Central memory CD8-positive, alpha-beta T cell (primary cell): ENCODE measurements around the gene BMPR1A.
"Not testable (repeated sequence)": the region's sequence is repeated elsewhere in the genome, so short reads cannot be mapped to it uniquely, and the experiment has no call there.

Source experiments
- ATAC-seq: fragments of 150-1000 bp; cut with Tn5 transposase; replicated peaks from 2 replicates; pipeline ENCODE4 v1.10.0; 2022; ENCODE audit warnings: mild to moderate bottlenecking, moderate FRiP score, moderate number of reproducible peaks; ENCODE audit not compliant: poor library complexity, severe bottlenecking; ENCODE audit errors: extremely low read depth
- DNase-seq, 2 donors: peaks; one replicate each; pipeline ENCODE4 v3.0.0; 2021; ENCODE audit warnings: low spot score in 2 of 2
- H3K27ac Mint-ChIP-seq: one replicate; pipeline ENCODE4 v1.8.0; 2022; ENCODE audit warnings: low read depth, mild to moderate bottlenecking, moderate library complexity, mixed read lengths
- H3K27me3 Mint-ChIP-seq: one replicate; pipeline ENCODE4 v1.8.0; 2022; ENCODE audit warnings: mixed read lengths
- H3K36me3 Mint-ChIP-seq: one replicate; pipeline ENCODE4 v1.8.0; 2022; ENCODE audit warnings: mild to moderate bottlenecking, moderate library complexity, mixed read lengths; ENCODE audit not compliant: insufficient read depth
- H3K4me1 Mint-ChIP-seq: one replicate; pipeline ENCODE4 v1.8.0; 2022; ENCODE audit warnings: mixed read lengths
- H3K4me3 Mint-ChIP-seq: one replicate; pipeline ENCODE4 v1.8.0; 2022; ENCODE audit warnings: mild to moderate bottlenecking, moderate library complexity, mixed read lengths
- H3K9me3 Mint-ChIP-seq: one replicate; pipeline ENCODE4 v1.8.0; 2022; ENCODE audit warnings: mixed read lengths

The BMPR1A gene

GRCh38 chr10:86734207-86734988 is 22.0 kb upstream of the BMPR1A start:
- H3K4me1 Mint-ChIP-seq, result no peaks in the 10 kb centered on the region
- no peak for ATAC-seq
- H3K36me3 Mint-ChIP-seq, result no peaks in the 10 kb centered on the region

GRCh38 chr10:86735278-86735677 is 21.1 kb upstream of the BMPR1A start:
- H3K4me1 Mint-ChIP-seq, H3K36me3 Mint-ChIP-seq, H3K4me3 Mint-ChIP-seq, H3K9me3 Mint-ChIP-seq, H3K27ac Mint-ChIP-seq, ATAC-seq, DNase-seq, H3K27me3 Mint-ChIP-seq: not testable (repeated sequence)

More at GRCh38 chr10:86734207-86734988, 22.0 kb upstream of the BMPR1A start:
- Mint-ChIP-seq H3K27me3 (no peaks in the 10 kb centered on the region), H3K4me3 (no peak overlapping the region), H3K9me3 (no peaks in the 10 kb centered on the region), H3K27ac (no peak overlapping the region)
- no peak for DNase-seq

- no peak overlapping the region for H3K27ac Mint-ChIP-seq
- peaks cover 17% of the 10 kb centered on the region for H3K27me3 Mint-ChIP-seq
- no peak overlapping the region for H3K4me3 Mint-ChIP-seq
- H3K9me3 Mint-ChIP-seq, result no peaks in the 10 kb centered on the region
- H3K4me1 Mint-ChIP-seq, result no peaks in the 10 kb centered on the region
- DNase-seq (no peak), ATAC-seq (no peak)
- no peaks in the 10 kb centered on the region for H3K36me3 Mint-ChIP-seq
Measured at GRCh38 chr10:86742230-86742629, 14.2 kb upstream of the BMPR1A start.

GRCh38 chr10:86744067-86744725 is 12.2 kb upstream of the BMPR1A start:
- no peak overlapping the region for H3K4me3 Mint-ChIP-seq
- H3K36me3 Mint-ChIP-seq, result no peaks in the 10 kb centered on the region
- no peaks in the 10 kb centered on the region for H3K4me1 Mint-ChIP-seq
- H3K9me3 Mint-ChIP-seq, result no peaks in the 10 kb centered on the region
- DNase-seq (no peak), ATAC-seq (no peak)
- H3K27me3 Mint-ChIP-seq, result peaks cover 17% of the 10 kb centered on the region
- H3K27ac Mint-ChIP-seq, result no peak overlapping the region

DNA sequence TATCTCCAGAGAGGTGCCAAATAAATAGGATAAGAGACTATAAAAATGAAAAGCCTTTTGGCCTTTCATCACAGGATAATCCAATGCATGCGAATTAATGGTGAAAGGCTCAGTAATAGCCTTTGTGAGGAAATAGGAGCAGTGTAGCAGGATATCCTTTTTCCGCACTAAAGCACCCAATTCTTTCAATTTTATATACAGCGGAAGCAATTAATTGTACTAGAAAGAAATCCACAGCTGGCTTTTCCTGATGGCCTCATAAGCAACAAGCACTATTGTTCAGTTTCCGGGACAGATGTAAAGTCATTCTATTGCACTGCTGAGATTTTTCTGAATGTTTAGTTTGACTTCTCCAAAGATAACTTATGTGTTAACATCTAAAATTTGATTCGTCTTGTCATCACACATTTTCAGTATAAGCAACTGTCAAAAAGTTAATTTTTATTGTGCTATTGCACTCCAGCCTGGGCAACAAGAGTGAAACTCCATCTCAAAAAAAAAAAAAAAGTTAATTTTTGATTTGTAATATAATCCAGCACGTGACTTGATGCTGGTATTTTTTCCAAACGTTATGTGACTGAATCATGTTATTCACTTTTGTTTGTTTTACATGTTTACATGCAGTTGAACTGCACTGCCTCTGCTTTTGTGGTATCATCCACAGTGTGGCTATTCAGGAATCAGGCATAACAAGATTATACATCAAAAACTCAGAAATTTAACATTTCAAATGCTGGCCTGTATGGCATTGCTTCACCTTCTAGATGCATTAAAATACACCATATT is 8.4 kb upstream of the BMPR1A start:
- Mint-ChIP-seq H3K27me3 (no peaks in the 10 kb centered on the region), H3K27ac (no peak overlapping the region), H3K4me1 (no peaks in the 10 kb centered on the region), H3K4me3 (no peak overlapping the region), H3K36me3 (no peaks in the 10 kb centered on the region), H3K9me3 (no peaks in the 10 kb centered on the region)
- no peak for DNase-seq
- ATAC-seq, result no peak

- no peaks in the 10 kb centered on the region for H3K9me3 Mint-ChIP-seq
- no peak overlapping the region for H3K4me3 Mint-ChIP-seq
- H3K27ac Mint-ChIP-seq, result no peak overlapping the region
- no peaks in the 10 kb centered on the region for H3K36me3 Mint-ChIP-seq
- DNase-seq (no peak), ATAC-seq (no peak)
- no peaks in the 10 kb centered on the region for H3K27me3 Mint-ChIP-seq
- no peaks in the 10 kb centered on the region for H3K4me1 Mint-ChIP-seq
Measured at GRCh38 chr10:86749854-86750253, 6.6 kb upstream of the BMPR1A start.

DNA sequence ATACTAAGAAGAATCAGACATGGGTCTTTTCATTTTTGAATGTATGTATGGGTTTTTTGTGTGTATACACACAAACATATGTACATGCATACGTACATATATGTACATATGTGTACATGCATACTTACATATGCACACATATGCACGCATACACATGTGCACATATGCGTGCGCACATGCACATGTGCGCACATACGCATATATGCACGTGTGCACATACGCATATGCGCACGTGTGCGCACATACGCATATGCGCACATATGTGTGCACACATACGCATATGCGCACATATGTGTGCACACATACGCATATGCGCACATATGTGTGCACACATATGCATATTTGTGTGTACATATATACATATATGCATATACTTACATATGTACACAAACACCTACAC is 4.9 kb upstream of the BMPR1A start:
- Mint-ChIP-seq H3K27ac (no peak overlapping the region), H3K27me3 (no peaks in the 10 kb centered on the region), H3K36me3 (no peaks in the 10 kb centered on the region), H3K4me1 (peaks cover 5% of the 10 kb centered on the region), H3K9me3 (no peaks in the 10 kb centered on the region), H3K4me3 (no peak overlapping the region)
- DNase-seq, result no peak
- ATAC-seq, result no peak

DNA sequence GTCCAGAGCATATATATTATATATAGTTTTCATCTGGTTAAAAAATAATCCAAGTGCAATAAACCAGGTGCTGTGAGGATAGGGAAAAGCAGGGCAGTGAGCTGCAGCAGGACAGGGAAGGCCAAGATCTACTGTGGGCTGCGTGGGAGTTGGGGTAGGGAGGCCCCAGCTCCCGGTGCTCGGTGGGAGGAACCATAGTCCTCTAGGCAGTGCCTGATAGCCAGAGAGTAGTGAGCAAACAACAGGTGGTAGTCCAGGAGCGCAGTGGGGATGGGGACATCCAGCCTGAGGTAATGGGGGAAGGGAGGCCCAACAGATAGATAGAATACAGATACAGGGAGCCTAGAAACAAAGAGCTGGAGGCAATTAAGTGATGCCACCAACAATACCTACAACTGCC is 4.1 kb upstream of the BMPR1A start:
- Mint-ChIP-seq H3K9me3 (no peaks in the 10 kb centered on the region), H3K27me3 (no peaks in the 10 kb centered on the region), H3K27ac (no peak overlapping the region), H3K36me3 (no peaks in the 10 kb centered on the region), H3K4me1 (peaks cover 8% of the 10 kb centered on the region), H3K4me3 (no peak overlapping the region)
- DNase-seq (no peak), ATAC-seq (no peak)

DNA sequence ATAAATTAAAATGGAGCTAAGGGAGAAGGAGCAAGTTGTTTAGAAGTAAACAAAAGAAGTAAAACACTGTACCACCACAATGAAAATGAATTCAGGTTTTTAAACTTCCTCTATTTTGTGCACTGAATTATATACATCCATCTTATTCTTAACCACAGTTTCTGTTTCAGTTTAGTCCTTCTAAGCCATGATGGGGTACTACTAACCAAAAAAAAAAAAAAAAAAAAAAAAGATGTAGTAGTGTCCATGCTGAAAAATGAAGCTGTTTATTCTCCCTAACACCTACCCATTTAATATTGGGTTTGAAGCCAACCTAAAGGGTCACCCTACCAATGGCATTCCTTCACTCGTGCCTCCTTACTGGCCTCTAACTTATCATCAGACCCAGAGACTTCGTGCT is 3.4 kb upstream of the BMPR1A start:
- ATAC-seq (no peak), DNase-seq (no peak)
- H3K9me3 Mint-ChIP-seq, result no peaks in the 10 kb centered on the region
- H3K27ac Mint-ChIP-seq, result no peak overlapping the region
- H3K27me3 Mint-ChIP-seq, result no peaks in the 10 kb centered on the region
- H3K4me3 Mint-ChIP-seq, result no peak overlapping the region
- no peaks in the 10 kb centered on the region for H3K36me3 Mint-ChIP-seq
- H3K4me1 Mint-ChIP-seq, result peaks cover 15% of the 10 kb centered on the region

- DNase-seq (no peak), ATAC-seq (no peak)
- Mint-ChIP-seq H3K27me3 (no peaks in the 10 kb centered on the region), H3K4me3 (no peak overlapping the region), H3K4me1 (peaks cover 23% of the 10 kb centered on the region), H3K36me3 (peaks cover 3% of the 10 kb centered on the region), H3K9me3 (no peaks in the 10 kb centered on the region), H3K27ac (no peak overlapping the region)
Measured at GRCh38 chr10:86753638-86754434, 2.6 kb upstream of the BMPR1A start.

DNA sequence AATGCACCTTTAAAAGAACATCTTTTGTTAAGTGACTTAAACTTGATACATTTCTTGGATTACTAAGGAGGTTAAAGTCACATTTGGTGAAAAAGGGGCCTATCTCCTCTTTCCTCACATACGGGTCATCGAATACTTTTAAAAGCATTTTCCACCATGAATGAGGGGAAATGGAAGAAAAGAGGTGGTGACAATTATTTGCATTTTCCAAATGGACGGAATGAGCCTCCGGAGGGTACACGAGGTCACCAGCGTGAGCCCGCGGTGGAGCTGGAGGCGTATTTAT is 1.0 kb upstream of the BMPR1A start:
- DNase-seq (no peak), ATAC-seq (no peak)
- H3K27ac Mint-ChIP-seq, result peak overlapping the region; percentile 65
- peaks cover 3% of the 10 kb centered on the region for H3K36me3 Mint-ChIP-seq
- peak overlapping the region; percentile 85 for H3K4me3 Mint-ChIP-seq
- H3K4me1 Mint-ChIP-seq, result peaks cover 37% of the 10 kb centered on the region
- H3K27me3 Mint-ChIP-seq, result no peaks in the 10 kb centered on the region
- no peaks in the 10 kb centered on the region for H3K9me3 Mint-ChIP-seq

DNA sequence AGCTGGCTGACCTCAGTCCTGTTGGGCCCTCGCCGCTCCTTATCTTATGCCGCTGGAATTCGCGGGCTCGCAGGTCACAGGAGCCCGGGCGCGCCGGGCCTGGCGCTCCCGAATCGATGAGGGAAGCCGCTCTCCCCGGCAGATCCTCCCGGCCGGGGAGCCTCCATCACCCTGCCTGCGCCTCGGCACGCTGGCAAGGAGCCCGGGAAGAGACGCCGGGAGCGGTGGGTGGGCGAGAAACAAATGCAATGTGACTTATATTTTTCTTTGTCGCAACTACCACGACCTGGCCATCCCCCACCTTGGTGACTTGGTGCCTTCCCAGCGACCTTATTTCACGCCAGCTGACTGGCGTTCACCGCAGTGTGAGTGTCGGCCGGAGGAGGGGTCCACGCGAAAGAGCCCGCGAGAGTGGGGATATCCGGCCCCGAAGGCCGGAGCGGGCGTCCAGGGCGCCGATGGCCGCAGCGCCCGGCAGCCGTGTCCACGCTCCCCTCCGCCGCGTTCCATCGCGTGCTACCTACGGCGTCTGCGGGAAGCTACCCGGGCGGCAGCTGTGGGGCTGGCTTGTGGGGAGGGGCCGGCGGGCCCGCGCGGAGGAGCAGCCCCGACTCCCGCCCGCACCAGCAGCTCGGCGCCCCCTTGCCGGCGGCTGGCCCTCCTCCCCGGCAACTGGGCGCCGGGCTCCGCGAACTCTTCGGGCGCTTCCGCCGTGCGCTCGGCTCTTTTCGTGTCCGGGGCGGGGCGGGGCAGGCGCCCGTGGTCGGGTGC is 494 bp upstream of the BMPR1A start:
- Mint-ChIP-seq H3K36me3 (peaks cover 3% of the 10 kb centered on the region), H3K27ac (peak overlapping the region; percentile 65)

More for the DNA sequence above, 494 bp upstream of the BMPR1A start:
- DNase-seq (peak; percentile 79 to 82), ATAC-seq (peak; percentile 89)
- Mint-ChIP-seq H3K27me3 (no peaks in the 10 kb centered on the region), H3K9me3 (no peaks in the 10 kb centered on the region), H3K4me3 (peak overlapping the region; percentile 85), H3K4me1 (peaks cover 39% of the 10 kb centered on the region)
